GM23338 (cell line): ENCODE results near the gene KLHDC2. TPM values are rescaled to one million over a fixed set of nuclear protein-coding genes. Genes with fewer than 3 reads are reported as not detected.

Experiments
- EZH2 ChIP-seq: fragments of 200-600 bp; sonication (generic); IDR thresholded peaks from one replicate; pipeline ENCODE4 v1.8.0; 2017; ENCODE audit warnings: antibody characterized with exemption, mild to moderate bottlenecking, low read depth; ENCODE audit not compliant: unreplicated experiment
- EZH2phosphoT487 ChIP-seq: fragments of 200-600 bp; sonication (generic); IDR thresholded peaks from one replicate; pipeline ENCODE4 v1.8.1; 2018; ENCODE audit warnings: antibody characterized with exemption; ENCODE audit not compliant: unreplicated experiment
- JUNB ChIP-seq: IDR thresholded peaks from one replicate; pipeline ENCODE4 v1.6.1; 2016; ENCODE audit warnings: antibody characterized with exemption; ENCODE audit not compliant: unreplicated experiment
- NANOG ChIP-seq: IDR thresholded peaks from 2 replicates; pipeline ENCODE4 v1.6.1; 2016; ENCODE audit warnings: antibody characterized with exemption, borderline replicate concordance
- STAT1 ChIP-seq: IDR thresholded peaks from one replicate; pipeline ENCODE4 v1.6.1; 2016; ENCODE audit warnings: antibody characterized with exemption; ENCODE audit not compliant: unreplicated experiment
- ZNF114 ChIP-seq: fragments of 250-450 bp; sonication (Bioruptor Pico); IDR thresholded peaks from 2 replicates; pipeline ENCODE4 v1.5.0; 2020; ENCODE audit warnings: mild to moderate bottlenecking, moderate library complexity
- ZNF462 ChIP-seq: fragments of 250-450 bp; sonication (Bioruptor Pico); IDR thresholded peaks from 2 replicates; pipeline ENCODE4 v1.5.0; 2020; ENCODE audit warnings: mild to moderate bottlenecking, moderate library complexity
- polyA plus RNA-seq: library from polyadenylated mRNA; unstranded; fragments of >200 nt; fragmentation: Nextera tagmentation; extraction: Ambion mirVana; gene quantifications from 2 replicates; pipeline ENCODE4 v1.2.1, GENCODE V29; 2016
- total RNA-seq: library from RNA; depleted of rRNA; stranded (reverse); fragments of >200 nt; shearing (Covaris generic); gene quantifications from 2 replicates; pipeline ENCODE4 v1.2.3, GENCODE V29; 2014
- TF ChIP-seq, protein P1 (sequence below): IDR thresholded peaks from one replicate; pipeline ENCODE4 v1.6.1; 2018; ENCODE audit warnings: antibody characterized with exemption; ENCODE audit not compliant: unreplicated experiment

Gene KLHDC2
- total and polyA plus RNA-seq, 2 experiments from 2014 or later = 38.5 to 61.9 TPM

DNA sequence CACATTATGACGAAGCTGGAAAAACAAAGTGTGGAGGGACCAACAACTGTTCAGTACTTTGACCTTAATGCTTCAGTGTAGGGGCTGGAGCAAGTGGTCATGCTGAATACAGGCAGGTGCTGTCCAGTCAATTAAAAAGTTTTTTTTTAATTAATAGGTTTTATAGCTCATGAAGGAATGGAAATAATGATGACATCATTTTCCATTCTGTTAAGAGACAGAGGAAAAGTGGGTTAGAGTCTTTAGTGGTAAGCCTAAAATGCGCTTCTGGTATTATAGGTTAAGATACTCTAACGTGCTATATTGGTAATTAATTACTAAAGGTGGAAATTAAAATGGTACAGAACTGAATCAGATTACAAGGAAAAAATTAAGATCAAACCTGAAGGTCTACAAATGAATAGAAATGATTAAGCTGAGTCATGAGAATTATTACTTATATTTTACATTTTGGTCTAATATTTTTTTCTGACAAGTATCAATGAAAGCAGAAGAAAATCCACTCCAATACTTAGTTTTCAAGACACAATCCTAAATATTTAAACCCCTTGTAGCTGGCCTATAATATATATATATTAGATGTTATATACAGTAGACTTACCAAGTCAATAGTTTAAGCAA is 15.6 kb downstream of the KLHDC2 start (continued):
- TF ChIP-seq ZNF462 (CRISPR knock-in tag) = no peak
- TF ChIP-seq EZH2 = no peak
- TF ChIP-seq ZNF114 = no peak
- TF ChIP-seq NANOG = no peak
- TF ChIP-seq JUNB = no peak
- TF ChIP-seq STAT1 = no peak
- no peak for TF ChIP-seq EZH2phosphoT487
- TF ChIP-seq, protein P1, sequence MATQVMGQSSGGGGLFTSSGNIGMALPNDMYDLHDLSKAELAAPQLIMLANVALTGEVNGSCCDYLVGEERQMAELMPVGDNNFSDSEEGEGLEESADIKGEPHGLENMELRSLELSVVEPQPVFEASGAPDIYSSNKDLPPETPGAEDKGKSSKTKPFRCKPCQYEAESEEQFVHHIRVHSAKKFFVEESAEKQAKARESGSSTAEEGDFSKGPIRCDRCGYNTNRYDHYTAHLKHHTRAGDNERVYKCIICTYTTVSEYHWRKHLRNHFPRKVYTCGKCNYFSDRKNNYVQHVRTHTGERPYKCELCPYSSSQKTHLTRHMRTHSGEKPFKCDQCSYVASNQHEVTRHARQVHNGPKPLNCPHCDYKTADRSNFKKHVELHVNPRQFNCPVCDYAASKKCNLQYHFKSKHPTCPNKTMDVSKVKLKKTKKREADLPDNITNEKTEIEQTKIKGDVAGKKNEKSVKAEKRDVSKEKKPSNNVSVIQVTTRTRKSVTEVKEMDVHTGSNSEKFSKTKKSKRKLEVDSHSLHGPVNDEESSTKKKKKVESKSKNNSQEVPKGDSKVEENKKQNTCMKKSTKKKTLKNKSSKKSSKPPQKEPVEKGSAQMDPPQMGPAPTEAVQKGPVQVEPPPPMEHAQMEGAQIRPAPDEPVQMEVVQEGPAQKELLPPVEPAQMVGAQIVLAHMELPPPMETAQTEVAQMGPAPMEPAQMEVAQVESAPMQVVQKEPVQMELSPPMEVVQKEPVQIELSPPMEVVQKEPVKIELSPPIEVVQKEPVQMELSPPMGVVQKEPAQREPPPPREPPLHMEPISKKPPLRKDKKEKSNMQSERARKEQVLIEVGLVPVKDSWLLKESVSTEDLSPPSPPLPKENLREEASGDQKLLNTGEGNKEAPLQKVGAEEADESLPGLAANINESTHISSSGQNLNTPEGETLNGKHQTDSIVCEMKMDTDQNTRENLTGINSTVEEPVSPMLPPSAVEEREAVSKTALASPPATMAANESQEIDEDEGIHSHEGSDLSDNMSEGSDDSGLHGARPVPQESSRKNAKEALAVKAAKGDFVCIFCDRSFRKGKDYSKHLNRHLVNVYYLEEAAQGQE = no peak
